Activated CD8-positive, alpha-beta memory T cell treated with anti-CD3 and anti-CD28 coated beads, Interleukin-2, amount 50 U/mL, for 4 hours (primary cell): Measurements from ENCODE around the gene METTL26.

Experiments
- DNase-seq: peaks from one replicate; pipeline ENCODE4 v3.0.0-alpha.2; 2020

METTL26 gene

DNA sequence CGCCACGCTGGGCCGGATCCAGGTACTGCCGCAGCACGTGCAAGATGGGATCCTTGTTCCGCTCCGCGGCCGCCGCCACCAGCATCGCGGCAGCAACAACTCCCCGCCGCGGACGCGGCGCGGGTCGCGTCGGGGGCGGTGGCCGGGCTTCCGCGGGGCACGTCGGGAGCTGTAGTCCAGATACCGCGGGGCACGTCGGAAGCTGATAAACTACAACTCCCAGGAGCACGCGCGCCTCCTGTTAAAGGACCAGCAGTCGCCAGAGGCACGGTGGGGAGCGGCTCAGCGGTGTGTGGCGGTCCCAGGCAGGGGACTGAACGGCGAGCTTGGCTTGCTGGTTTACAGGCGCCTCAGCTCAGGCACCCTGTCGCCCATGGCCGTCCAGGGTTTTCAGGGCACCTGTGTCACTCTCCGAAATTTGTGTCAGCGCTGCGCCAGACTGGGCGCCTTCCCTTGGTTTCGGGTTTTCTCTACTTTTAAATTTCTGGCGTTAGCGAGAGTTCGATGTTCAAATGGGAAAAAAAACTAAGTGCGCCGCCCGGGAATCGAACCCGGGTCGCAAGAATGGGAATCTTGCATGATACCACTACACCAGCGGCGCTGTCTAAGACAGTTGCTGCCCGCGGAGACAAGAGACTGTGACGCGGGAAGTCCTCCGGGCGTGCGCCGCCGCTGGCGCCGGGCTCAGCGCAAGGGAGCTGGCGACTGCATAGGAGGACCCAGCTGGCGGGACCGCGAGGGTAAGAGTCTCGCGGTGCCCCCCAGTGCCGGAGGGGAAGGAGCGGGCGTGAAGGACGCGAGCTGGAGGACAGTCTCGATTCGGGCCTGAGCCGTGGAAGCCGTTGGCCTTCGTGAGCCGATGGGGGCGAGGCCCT is at the start of gene METTL26:
Gene METTL26, minus strand, starts transcription at position 100 of the 875 bp plus-strand sequence. Its CDS starts 15 bp downstream, at position 85.
- DNase-seq = peak; percentile 91

DNA sequence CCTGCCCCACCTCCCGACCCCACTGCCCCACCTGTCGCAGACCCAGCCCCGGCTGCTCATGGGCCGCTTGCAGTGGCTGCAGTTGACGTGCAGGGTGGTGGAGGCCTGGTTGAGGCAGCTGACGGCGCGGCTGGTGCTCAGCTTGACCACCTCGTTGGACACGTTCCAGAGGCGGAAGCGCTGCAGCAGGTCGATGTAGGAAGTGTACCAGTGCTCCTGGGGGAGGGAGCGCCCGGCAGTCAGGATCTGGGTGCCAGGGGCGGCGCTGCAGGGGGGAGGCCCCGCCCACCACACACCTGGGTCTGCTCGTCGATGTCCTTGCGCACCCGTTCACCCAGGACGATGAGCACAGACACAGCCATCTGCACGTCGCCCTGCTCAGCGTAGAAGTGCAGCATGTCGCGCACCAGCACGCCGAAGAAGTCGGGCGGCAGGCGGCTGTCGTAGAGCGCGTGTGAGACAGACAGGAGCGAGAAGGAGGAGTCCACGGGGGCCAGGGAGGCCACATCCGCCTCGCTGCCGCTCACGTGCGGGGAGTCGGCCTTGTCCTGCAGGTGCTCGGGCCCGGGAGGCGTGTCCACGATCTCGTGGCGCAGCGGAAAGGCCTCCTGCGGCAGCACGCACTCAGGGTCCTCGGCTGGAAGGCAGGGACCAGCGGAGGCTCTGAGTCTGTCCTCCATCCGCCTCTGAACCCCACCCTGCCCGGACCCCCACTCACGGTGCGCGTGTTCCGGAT is 49.0 kb upstream of the METTL26 start:
- DNase-seq = no peak

- peak; percentile 97 for DNase-seq
These were observed 48.1 kb upstream of the METTL26 start, which contains the start of gene JMJD8 for GRCh38 chr16:684071-684794. Gene JMJD8, minus strand, starts transcription at chr16:684334. Its CDS starts 15 bp downstream, at chr16:684319.

GRCh38 chr16:683396-684070 is 47.4 kb upstream of the METTL26 start:
- DNase-seq = no peak

GRCh38 chr16:682493-683395 is 46.6 kb upstream of the METTL26 start:
- no peak for DNase-seq

GRCh38 chr16:681746-682427 is 45.8 kb upstream of the METTL26 start:
- DNase-seq = no peak

DNA sequence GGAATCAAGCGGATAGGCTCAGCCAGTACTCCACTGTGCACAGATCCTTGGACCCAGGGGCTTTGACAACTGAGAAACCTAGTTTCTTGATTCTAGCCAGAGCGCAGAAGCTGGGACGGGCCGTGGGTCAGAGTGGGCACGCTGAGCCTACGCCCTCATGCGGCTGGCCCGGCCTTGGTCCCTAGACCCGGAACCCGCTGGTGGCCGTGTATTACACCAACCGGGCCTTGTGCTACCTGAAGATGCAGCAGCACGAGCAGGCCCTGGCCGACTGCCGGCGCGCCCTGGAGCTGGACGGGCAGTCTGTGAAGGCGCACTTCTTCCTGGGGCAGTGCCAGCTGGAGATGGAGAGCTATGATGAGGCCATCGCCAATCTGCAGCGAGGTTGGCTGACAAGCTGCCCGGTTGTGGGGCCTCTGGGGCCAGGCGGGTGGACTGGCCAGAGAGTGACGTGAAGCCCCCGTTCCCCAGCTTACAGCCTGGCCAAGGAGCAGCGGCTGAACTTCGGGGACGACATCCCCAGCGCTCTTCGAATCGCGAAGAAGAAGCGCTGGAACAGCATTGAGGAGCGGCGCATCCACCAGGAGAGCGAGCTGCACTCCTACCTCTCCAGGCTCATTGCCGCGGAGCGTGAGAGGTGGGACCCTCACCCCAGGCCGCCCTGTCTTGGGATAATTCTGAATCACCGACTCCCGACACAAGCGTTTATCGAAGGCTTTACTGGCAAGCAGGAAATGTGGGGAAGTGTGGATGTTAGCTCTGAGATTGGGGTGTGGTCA is 45.1 kb upstream of the METTL26 start:
- DNase-seq = no peak

DNA sequence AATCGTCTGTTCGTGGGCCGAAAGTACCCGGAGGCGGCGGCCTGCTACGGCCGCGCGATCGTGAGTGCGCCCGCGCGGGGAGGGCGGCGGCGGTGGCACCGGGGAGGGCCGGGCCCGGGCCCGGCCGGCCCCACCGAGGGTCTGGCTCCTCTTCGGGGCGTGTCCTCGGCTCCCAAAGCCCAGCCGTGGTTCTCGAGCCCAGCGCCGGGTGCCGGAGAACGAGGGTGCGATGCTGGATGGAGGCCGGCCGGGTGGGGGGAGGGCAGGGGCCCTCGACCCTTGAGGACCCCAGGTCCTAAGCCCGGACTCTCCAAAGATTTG is 44.5 kb upstream of the METTL26 start:
- no peak for DNase-seq

GRCh38 chr16:679814-680624 is 43.9 kb upstream of the METTL26 start, which contains the start of gene STUB1:
Gene STUB1, plus strand, starts transcription at chr16:680410. Its CDS starts 116 bp downstream, at chr16:680526.
- peak; percentile 88 for DNase-seq

DNA sequence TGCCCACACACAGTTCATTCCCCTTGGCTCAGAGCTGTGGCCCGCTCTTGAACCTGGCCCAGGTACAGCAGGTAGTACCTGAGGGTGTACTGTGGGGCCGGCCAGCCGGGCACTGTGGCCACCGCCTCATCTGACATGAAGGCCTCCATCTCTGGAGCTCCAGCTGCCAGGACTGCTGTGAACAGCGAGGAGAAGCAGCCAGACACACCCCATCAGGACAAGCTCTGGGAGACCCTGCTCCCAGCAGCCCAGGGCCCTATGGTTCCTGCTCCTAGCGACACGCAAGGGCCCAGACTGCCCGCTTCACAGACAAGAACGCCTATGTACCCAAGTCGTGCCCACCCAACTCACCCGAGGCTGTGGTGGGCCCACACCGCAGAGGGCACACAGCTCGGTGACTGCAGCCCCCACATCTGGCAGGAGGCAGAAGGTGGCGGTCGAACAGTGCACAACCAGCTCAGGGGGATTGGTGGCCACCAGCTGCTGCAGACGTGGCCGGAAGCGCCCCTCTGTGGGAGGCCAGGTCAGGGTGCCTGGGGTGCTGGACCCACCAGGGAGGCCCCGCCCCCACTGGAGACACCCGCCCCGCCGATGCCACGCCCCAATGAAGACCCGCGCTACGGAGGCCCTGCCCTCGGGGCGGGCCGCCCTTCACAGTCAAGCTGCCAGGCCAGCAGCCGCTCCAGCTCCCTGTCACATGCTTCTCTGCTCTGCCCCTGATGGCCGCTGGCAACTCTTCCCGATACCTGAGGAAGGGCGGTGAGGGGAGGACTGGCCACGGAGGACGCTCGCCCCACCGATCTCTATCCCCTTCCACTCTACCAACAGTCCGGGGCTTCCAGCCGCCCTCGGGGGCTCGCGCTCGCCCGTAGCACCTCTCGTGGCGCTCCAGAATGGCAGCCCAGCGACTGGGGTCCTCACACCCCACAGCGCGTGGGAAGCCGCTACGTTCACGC is 43.0 kb upstream of the METTL26 start:
- DNase-seq = peak; percentile 55

DNA sequence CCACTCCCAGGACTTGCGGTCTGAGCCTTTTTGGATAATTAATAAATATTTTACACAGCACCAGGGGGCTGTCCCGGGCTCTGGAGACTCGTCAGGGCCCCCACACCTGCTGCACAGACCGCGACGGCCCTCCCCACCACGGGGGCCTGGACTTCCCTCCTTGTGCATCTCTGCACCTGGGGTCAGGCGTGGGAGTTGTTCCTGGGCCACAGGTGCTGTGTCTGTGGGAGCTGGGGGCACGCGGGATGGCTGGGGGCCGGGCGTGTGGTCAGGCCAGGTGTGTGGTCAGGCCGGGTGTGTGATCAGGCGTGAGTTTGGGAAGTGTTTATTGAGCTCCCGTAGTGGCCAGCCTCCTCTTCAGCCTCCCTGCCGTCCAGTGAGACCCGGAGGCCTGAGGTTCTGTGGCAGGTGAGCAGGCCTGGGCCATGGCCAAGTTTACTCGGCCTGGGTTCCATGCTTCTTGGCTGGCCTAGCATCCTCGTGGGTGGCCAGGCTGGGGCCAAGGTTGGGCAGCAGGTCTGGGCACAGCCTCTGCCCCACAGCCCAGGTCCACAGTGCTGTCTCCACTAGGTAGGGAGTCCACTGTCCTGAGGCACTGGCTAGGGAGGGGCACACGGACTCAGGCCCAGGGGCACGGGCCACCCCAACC is 42.2 kb upstream of the METTL26 start:
- no peak for DNase-seq

DNA sequence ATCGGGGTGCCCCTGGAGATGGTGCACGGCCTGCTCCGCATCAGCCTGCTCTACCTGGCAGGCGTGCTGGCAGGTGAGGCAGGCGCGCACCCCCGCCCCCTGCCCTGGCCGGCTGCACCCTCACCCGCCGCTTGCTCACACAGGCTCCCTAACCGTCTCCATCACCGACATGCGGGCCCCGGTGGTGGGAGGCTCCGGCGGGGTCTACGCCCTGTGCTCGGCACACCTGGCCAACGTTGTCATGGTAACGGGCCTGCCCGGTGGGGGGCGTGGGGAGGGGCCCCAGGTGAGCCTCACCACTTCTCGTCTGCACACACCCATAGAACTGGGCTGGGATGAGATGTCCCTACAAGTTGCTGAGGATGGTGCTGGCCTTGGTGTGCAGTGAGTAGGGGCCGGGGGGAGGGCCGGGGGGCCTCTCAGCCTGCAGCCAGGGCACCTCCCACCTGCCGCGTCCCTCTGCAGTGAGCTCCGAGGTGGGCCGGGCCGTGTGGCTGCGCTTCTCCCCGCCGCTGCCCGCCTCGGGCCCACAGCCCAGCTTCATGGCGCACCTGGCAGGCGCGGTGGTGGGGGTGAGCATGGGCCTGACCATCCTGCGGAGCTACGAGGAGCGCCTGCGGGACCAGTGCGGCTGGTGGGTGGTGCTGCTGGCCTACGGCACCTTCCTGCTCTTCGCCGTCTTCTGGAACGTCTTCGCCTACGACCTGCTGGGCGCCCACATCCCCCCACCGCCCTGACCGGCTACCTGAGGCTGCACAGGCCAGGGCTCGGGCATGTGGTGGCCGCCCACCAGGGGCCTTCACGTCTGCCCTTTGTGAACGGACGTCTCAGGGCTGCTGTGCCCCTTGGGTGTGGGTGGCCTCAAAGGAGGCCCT is 41.4 kb upstream of the METTL26 start:
- no peak for DNase-seq

GRCh38 chr16:676913-677312 is 40.8 kb upstream of the METTL26 start:
- DNase-seq = no peak

DNA sequence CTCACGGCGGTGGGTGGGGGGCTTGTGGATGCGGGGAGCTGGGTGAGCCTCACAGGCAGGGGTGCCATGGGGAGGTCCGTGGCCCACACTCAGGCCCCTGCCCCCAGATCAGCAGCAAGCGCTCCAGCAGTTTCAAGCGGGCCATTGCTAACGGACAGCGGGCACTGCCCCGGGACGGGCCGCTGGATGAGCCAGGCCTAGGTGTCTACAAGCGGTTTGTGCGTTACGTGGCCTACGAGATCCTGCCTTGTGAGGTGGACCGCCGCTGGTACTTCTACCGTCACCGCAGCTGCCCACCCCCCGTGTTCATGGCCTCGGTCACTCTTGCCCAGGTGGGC is 40.4 kb upstream of the METTL26 start:
- no peak for DNase-seq

GRCh38 chr16:675884-676564 is 39.9 kb upstream of the METTL26 start:
- no peak for DNase-seq
